Keratinocyte (primary cell): ENCODE results near the gene ELMOD1.

Experiments used
- CTCF ChIP-seq, 3 experiments: IDR thresholded peaks in 1 of 3; conservative IDR thresholded peaks in 1 of 3; optimal IDR thresholded peaks in 1 of 3; 2 replicates in 2 of 3; 3 replicates in 1 of 3; pipeline versions ENCODE3 to v1.5.1; 2011; ENCODE audit warnings: low read length in 3 of 3, mild to moderate bottlenecking in 3 of 3, moderate library complexity in 2 of 3, control low read depth in 1 of 3, inconsistent platforms in 1 of 3; ENCODE audit not compliant: insufficient read depth in 2 of 3; ENCODE audit errors: extremely low read depth in 1 of 3
- EZH2 ChIP-seq: IDR thresholded peaks from one replicate; pipeline ENCODE4 v1.6.1; 2012; ENCODE audit warnings: inconsistent platforms, mild to moderate bottlenecking, low read length, moderate library complexity

GRCh38 chr11:107653076-107653475, 62.1 kb downstream of the ELMOD1 start:
- TF ChIP-seq CTCF (optimal IDR thresholded peaks at IDR 0.05 in 1 of 3, IDR thresholded peaks at IDR 0.05 in 1 of 3, conservative IDR thresholded peaks at IDR 0.05 in 1 of 3; ENCODE audit: extremely low read depth in 1 of 3, insufficient read depth in 2 of 3, low read length in 3 of 3) = no peak
- TF ChIP-seq EZH2 = no peak
